ENCODE data around the gene NAPSA.
"Not testable (repeated sequence)": the region's sequence is repeated elsewhere in the genome, so short reads cannot be mapped to it uniquely, and the experiment has no call there.

The NAPSA gene

GRCh38 chr19:50357178-50358100 lies 8.0 kb downstream of the NAPSA start:
- peak; percentile 84 for TF ChIP-seq CTCF (conservative IDR thresholded peaks at IDR 0.05; ENCODE audit: low read depth, low read length)
- no peak for DNase-seq (ENCODE audit: low read depth)

GRCh38 chr19:50356691-50357177 lies 8.7 kb downstream of the NAPSA start:
- no peak for DNase-seq (ENCODE audit: low read depth)
- H3K4me3 ChIP-seq (ENCODE audit: low read length): no peak overlapping the region
- TF ChIP-seq CTCF (conservative IDR thresholded peaks at IDR 0.05; ENCODE audit: low read depth, low read length): no peak

More at GRCh38 chr19:50357178-50358100, 8.0 kb downstream of the NAPSA start:
- H3K4me3 ChIP-seq (ENCODE audit: low read length): peak overlapping the region; percentile 47

GRCh38 chr19:50353487-50353880 lies 12.0 kb downstream of the NAPSA start:
- not testable (repeated sequence) for H3K4me3 ChIP-seq (ENCODE audit: low read length); DNase-seq (ENCODE audit: low read depth)

- DNase-seq (ENCODE audit: low read depth): no peak
- H3K4me3 ChIP-seq (ENCODE audit: low read length): no peak overlapping the region
- no peak for TF ChIP-seq CTCF (conservative IDR thresholded peaks at IDR 0.05; ENCODE audit: low read depth, low read length)
Measured at GRCh38 chr19:50352242-50352641, 13.2 kb downstream of the NAPSA start.

- no peak for DNase-seq (ENCODE audit: low read depth)
- no peak for TF ChIP-seq CTCF (conservative IDR thresholded peaks at IDR 0.05; ENCODE audit: low read depth, low read length)
- H3K4me3 ChIP-seq (ENCODE audit: low read length): no peak overlapping the region
Measured at GRCh38 chr19:50349277-50350057, 16.0 kb downstream of the NAPSA start.

GRCh38 chr19:50347089-50347581 lies 18.3 kb downstream of the NAPSA start:
- H3K4me3 ChIP-seq (ENCODE audit: low read length); DNase-seq (ENCODE audit: low read depth): not testable (repeated sequence)

GRCh38 chr19:50344661-50345318 lies 20.6 kb downstream of the NAPSA start:
- no peak for TF ChIP-seq CTCF (conservative IDR thresholded peaks at IDR 0.05; ENCODE audit: low read depth, low read length)
- no peak overlapping the region for H3K4me3 ChIP-seq (ENCODE audit: low read length)
- DNase-seq (ENCODE audit: low read depth): no peak
